GM21447 (cell line): ENCODE results near the gene DLX5.

Source experiments
- ATAC-seq: cut with Tn5 transposase; IDR thresholded peaks from one replicate; pipeline ENCODE4 v1.9.1; 2021; ENCODE audit not compliant: unreplicated experiment

DLX5 gene

GRCh38 chr7:97006055-97006815 lies 18.4 kb downstream of the DLX5 start:
- peak; percentile 61 for ATAC-seq

GRCh38 chr7:97005183-97006054 lies 19.2 kb downstream of the DLX5 start, which contains the start of gene DLX6:
Gene DLX6 (plus strand): TSS chr7:97005553. CDS start chr7:97005978, 425 bp downstream.
- peak; percentile 41 for ATAC-seq

- no peak for ATAC-seq
Observed at GRCh38 chr7:97004247-97005182, 20.1 kb downstream of the DLX5 start.

- ATAC-seq, result no peak
Observed at GRCh38 chr7:97003262-97004246, 21.1 kb downstream of the DLX5 start.

GRCh38 chr7:97002555-97003261 lies 21.9 kb downstream of the DLX5 start:
- ATAC-seq, result no peak

- ATAC-seq, result no peak
Observed at GRCh38 chr7:97001656-97002554, 22.7 kb downstream of the DLX5 start.

GRCh38 chr7:97001221-97001620 lies 23.4 kb downstream of the DLX5 start:
- no peak for ATAC-seq

- no peak for ATAC-seq
Observed at GRCh38 chr7:96998744-96999143, 25.9 kb downstream of the DLX5 start.

GRCh38 chr7:96998333-96998732 lies 26.3 kb downstream of the DLX5 start:
- no peak for ATAC-seq

- no peak for ATAC-seq
Observed at GRCh38 chr7:96997512-96998032, 27.1 kb downstream of the DLX5 start.

- ATAC-seq, result no peak
Observed at GRCh38 chr7:96996958-96997511, 27.6 kb downstream of the DLX5 start.

- ATAC-seq, result no peak
Observed at GRCh38 chr7:96996111-96996957, 28.3 kb downstream of the DLX5 start.

GRCh38 chr7:96995406-96996110 lies 29.1 kb downstream of the DLX5 start:
- ATAC-seq, result no peak

- no peak for ATAC-seq
Observed at GRCh38 chr7:96993980-96994379, 30.7 kb downstream of the DLX5 start.

- no peak for ATAC-seq
Observed at GRCh38 chr7:96993094-96993865, 31.4 kb downstream of the DLX5 start.
